Ovary (tissue), 9 donors: ENCODE data around the gene GRID2. TPM values are rescaled to one million over a fixed set of nuclear protein-coding genes. Genes with fewer than 3 reads are reported as not detected.

Experiments
- DNase-seq, 5 donors: peaks; one replicate each; pipeline ENCODE4 v3.0.0-alpha.2; 2019 to 2020
- H3K27ac ChIP-seq, 2 donors: fragments of 200-600 bp; one replicate each; pipeline versions ENCODE4 v1.5.1 to v1.8.0; 2019 to 2022
- H3K27me3 ChIP-seq: fragments of 200-600 bp; one replicate; pipeline ENCODE4 v1.8.0; 2022
- H3K36me3 ChIP-seq: fragments of 200-600 bp; sonication (generic); one replicate; pipeline ENCODE4 v1.5.1; 2019
- H3K4me1 ChIP-seq: one replicate; pipeline ENCODE4 v1.8.1; 2013; ENCODE audit warnings: mild to moderate bottlenecking, moderate library complexity; ENCODE audit not compliant: insufficient read depth
- H3K4me3 ChIP-seq: fragments of 200-600 bp; sonication (generic); one replicate; pipeline ENCODE4 v1.5.1; 2017
- H3K9me3 ChIP-seq, 2 donors: fragments of 200-600 bp in 1 of 2; sonication (generic) in 1 of 2; one replicate each; pipeline versions ENCODE4 v1.5.1 to v1.8.1; 2013 to 2019; ENCODE audit warnings: mild to moderate bottlenecking in 1 of 2, moderate library complexity in 1 of 2
- EP300 ChIP-seq: sonication (generic); formaldehyde crosslinking; IDR thresholded peaks from one replicate; pipeline ENCODE4 v1.6.1; 2017; ENCODE audit warnings: antibody characterized with exemption
- POLR2A ChIP-seq: fragments of 450-650 bp; IDR thresholded peaks from one replicate; pipeline ENCODE4 v1.6.1; 2017; ENCODE audit warnings: antibody characterized with exemption, mild to moderate bottlenecking, moderate library complexity
- WGBS, 3 donors: extraction: QIAGEN DNeasy Blood & Tissue Kit in 1 of 3; methylation state at CpG; one replicate each; pipeline versions ENCODE4 v1.1.5 to v1.1.7; 2013 to 2017; 5-methylcytosine and 5-hydroxymethylcytosine counted together
- intact Hi-C, 4 donors: fragments of 100-400 bp; cut with DNase I; formaldehyde crosslinking; loops; one replicate each; pipeline versions ENCODE4 v1.11.0 to v1.15.1; 2022 to 2023
- polyA plus RNA-seq, 2 donors: library from polyadenylated mRNA; stranded (reverse); fragments of 200-250 nt in 1 of 2; fragments of 350-450 nt in 1 of 2; fragmentation: Illumina TruSeq in 1 of 2; extraction: RNeasy Lipid Tissue Mini Kit (QIAGEN cat#74804) in 1 of 2; gene quantifications; one replicate each; pipeline ENCODE4 v1.2.3, GENCODE V29; 2013 to 2014
- total RNA-seq, 7 donors: library from RNA; depleted of rRNA in 2 of 7; stranded (reverse); fragments of >200 nt in 2 of 7; fragmentation: NEBNext Ultra II Directional in 3 of 7; extraction: Animal tissue kit (Norgen Biotek cat#: 25700) in 3 of 7; gene quantifications; one replicate each; pipeline versions ENCODE4 v1.1.0 to v1.2.4, GENCODE V29; 2016 to 2023
- TF ChIP-seq, protein P1 (sequence below), 3 donors: fragments of 450-650 bp in 2 of 3; fragments of 200-600 bp in 1 of 3; IDR thresholded peaks; one replicate each; pipeline versions ENCODE4 v1.5.1 to v1.8.0; 2016 to 2022; ENCODE audit warnings: antibody characterized with exemption in 3 of 3, mild to moderate bottlenecking in 1 of 3
- donor health status: DM: no; HTN: no; CAD: no; lungs with moderate emphysema.
- donor health status: DM: no; HTN: no; CAD: no.
- donor health status: Bipolar disorder and iron deficiency.
- donor health status: DM: yes; HTN: yes; CAD: no.
- donor health status: DM: no; HTN: no; CAD: no.
- donor health status: DM: yes; HTN: yes; CAD: no.

Gene GRID2
- total and polyA plus RNA-seq, 9 donors, result 0.65 to 6.8 (median 2.6) TPM

DNA sequence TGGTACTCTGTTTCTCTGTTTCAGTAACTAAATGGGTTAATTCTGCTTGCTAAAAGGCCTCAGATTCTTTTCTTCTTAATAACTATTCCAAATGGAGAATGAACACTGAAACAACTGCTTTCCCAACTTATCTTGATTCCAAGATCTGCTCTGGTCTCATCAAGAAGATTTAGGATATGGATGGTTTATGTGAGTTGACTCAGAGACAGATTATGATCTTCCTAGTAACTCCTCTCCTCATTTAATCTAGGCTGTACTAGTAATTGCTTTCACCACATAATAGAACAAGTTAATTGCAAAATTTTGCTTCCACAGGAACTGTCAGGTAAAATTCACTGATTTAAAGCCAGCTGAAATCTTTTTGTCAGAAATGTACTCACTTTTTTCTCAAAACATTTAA, 537.1 kb downstream of the GRID2 start:
- no peak for DNase-seq
- no peak overlapping the region for H3K4me3 ChIP-seq
- TF ChIP-seq POLR2A, result no peak
- TF ChIP-seq, protein P1, sequence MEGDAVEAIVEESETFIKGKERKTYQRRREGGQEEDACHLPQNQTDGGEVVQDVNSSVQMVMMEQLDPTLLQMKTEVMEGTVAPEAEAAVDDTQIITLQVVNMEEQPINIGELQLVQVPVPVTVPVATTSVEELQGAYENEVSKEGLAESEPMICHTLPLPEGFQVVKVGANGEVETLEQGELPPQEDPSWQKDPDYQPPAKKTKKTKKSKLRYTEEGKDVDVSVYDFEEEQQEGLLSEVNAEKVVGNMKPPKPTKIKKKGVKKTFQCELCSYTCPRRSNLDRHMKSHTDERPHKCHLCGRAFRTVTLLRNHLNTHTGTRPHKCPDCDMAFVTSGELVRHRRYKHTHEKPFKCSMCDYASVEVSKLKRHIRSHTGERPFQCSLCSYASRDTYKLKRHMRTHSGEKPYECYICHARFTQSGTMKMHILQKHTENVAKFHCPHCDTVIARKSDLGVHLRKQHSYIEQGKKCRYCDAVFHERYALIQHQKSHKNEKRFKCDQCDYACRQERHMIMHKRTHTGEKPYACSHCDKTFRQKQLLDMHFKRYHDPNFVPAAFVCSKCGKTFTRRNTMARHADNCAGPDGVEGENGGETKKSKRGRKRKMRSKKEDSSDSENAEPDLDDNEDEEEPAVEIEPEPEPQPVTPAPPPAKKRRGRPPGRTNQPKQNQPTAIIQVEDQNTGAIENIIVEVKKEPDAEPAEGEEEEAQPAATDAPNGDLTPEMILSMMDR (IDR thresholded peaks at IDR 0.05), result no peak
- TF ChIP-seq EP300, result no peak
- intact Hi-C loops, result no loop called here
- H3K27ac ChIP-seq, result no peak overlapping the region
- no peaks in the 10 kb centered on the region for H3K27me3 ChIP-seq
- no peaks in the 10 kb centered on the region for H3K9me3 ChIP-seq
- H3K4me1 ChIP-seq, result no peaks in the 10 kb centered on the region
- H3K36me3 ChIP-seq, result no peaks in the 10 kb centered on the region

DNA sequence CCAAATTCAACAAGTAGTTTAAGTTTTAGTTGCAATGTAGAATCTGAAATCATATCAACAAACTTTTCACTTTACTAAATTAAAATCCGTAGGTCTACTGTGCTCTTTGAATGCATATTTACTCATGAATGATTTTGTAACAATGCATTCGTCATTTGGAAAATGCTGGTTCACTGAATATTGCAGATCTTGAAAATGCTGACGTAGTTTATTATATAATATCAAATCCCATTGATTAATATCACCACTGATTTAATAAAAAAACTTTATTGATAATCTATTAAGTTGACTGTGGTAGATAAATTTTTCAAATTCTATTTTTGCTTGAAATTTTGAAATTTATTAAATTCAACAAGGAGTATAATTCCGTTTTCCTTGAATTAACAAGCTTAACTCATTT, 540.0 kb downstream of the GRID2 start:
- TF ChIP-seq, protein P1 (IDR thresholded peaks at IDR 0.05), result no peak
- no peak for TF ChIP-seq EP300
- TF ChIP-seq POLR2A, result no peak
- intact Hi-C loops, result no loop called here
- H3K27ac ChIP-seq, result no peak overlapping the region
- whole genome bisulfite sequencing, 3 donors, result 83 to 88% (median 86%) methylated on average over 4 of the region's 4 CpGs
- no peaks in the 10 kb centered on the region for H3K9me3 ChIP-seq
- H3K4me1 ChIP-seq, result no peaks in the 10 kb centered on the region
- H3K27me3 ChIP-seq, result no peaks in the 10 kb centered on the region
- H3K4me3 ChIP-seq, result no peak overlapping the region
- H3K36me3 ChIP-seq, result no peaks in the 10 kb centered on the region
- DNase-seq, result no peak

DNA sequence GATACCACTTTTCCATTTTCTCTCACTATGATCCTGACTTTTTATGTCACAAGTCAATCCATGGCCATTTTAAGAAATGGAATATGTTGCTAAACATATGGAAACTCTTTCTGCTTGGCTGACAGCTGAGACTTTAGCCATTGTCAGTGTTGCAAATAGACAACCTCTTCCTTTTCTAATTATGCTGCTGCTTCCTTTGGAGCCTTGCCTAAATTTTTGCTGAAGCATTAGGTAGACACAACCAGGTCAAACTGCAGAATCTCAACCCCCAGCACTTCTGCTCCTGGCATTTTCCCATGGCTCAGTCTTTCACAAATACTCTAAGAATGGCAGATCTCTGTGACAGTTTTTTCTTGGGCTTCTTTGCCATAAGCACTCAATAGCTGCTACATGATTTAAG, 543.3 kb downstream of the GRID2 start:
- Histone ChIP-seq H3K4me3 (no peak overlapping the region), H3K36me3 (no peaks in the 10 kb centered on the region), H3K9me3 (no peaks in the 10 kb centered on the region), H3K27me3 (no peaks in the 10 kb centered on the region), H3K4me1 (no peaks in the 10 kb centered on the region), H3K27ac (no peak overlapping the region)
- no peak for DNase-seq
- intact Hi-C loops, result no loop called here
- no peak for TF ChIP-seq EP300
- TF ChIP-seq, protein P1 (IDR thresholded peaks at IDR 0.05), result no peak
- no peak for TF ChIP-seq POLR2A

DNA sequence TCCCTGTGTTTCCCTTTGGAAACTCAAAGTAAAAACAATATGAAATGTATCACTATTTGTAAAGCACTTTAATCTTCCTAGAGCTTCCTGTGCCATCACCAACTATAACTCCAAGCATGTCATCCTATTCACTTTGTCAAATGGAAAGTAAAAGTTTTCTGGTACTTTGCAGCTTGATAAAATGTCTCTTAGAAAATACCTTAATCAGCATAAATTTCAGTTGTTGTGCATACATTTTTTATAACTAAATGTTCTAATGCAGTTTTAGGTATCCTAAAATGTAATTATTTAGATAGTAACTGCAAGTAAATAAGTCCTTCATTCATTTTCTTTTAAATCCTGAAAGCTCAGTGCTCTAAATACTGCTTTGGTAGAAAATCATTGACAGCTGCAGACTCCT, 558.7 kb downstream of the GRID2 start:
- no peaks in the 10 kb centered on the region for H3K4me1 ChIP-seq
- H3K27me3 ChIP-seq, result no peaks in the 10 kb centered on the region
- H3K27ac ChIP-seq, result no peak overlapping the region
- intact Hi-C loops, result no loop called here
- no peak overlapping the region for H3K4me3 ChIP-seq
- no peak for TF ChIP-seq POLR2A
- TF ChIP-seq, protein P1 (IDR thresholded peaks at IDR 0.05), result no peak
- no peak for TF ChIP-seq EP300
- H3K9me3 ChIP-seq, result no peaks in the 10 kb centered on the region
- DNase-seq, result no peak
- no peaks in the 10 kb centered on the region for H3K36me3 ChIP-seq

DNA sequence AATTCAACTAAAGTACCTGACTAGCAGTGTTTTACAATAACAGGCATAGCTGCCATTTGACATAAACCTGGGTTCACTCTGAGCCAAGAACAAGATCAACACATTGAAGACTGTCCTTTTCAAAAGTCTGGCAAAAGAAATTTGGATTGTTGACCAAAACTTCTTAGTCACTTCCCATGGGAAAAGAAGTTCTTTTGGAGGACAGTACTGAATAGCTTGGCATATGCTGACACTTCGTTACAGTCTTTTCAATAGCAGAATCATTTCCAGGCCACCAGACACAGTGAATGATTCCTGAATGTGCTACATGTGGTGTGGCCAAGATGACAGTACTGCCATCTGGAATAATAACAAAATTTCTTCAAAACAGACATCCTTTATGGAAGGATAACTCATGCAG, 560.3 kb downstream of the GRID2 start:
- Histone ChIP-seq H3K9me3 (no peaks in the 10 kb centered on the region), H3K27me3 (no peaks in the 10 kb centered on the region), H3K4me1 (no peaks in the 10 kb centered on the region), H3K27ac (no peak overlapping the region), H3K36me3 (no peaks in the 10 kb centered on the region), H3K4me3 (no peak overlapping the region)
- 64 to 78% (median 77%) methylated on average over 1 of the region's 1 CpG for WGBS, 3 donors
- no peak for DNase-seq
- TF ChIP-seq POLR2A, result no peak
- no peak for TF ChIP-seq EP300
- TF ChIP-seq, protein P1 (IDR thresholded peaks at IDR 0.05), result no peak
- intact Hi-C loops, result no loop called here
